H9 (cell line): Measurements from ENCODE around the gene ITSN1. TPM values are rescaled to one million over a fixed set of nuclear protein-coding genes. Genes with fewer than 3 reads are reported as not detected.

Experiments
- DNase-seq: peaks from one replicate; pipeline ENCODE4 v3.0.0-alpha.2; 2017
- H2AFZ ChIP-seq: one replicate; pipeline ENCODE4 v1.6.1; 2013; ENCODE audit warnings: mild to moderate bottlenecking, low read length, control low read depth, moderate library complexity
- H2AK5ac ChIP-seq: 2 replicates; pipeline ENCODE4 v1.6.1; 2013; ENCODE audit warnings: low read length, control low read depth, mixed read lengths; ENCODE audit not compliant: insufficient read length
- H2BK120ac ChIP-seq: one replicate; pipeline ENCODE4 v1.6.1; 2013; ENCODE audit warnings: low read depth, mild to moderate bottlenecking, low read length, control low read depth, inconsistent platforms; ENCODE audit not compliant: poor library complexity, severe bottlenecking
- H2BK12ac ChIP-seq: 2 replicates; pipeline ENCODE4 v1.6.1; 2013; ENCODE audit warnings: low read length, control low read depth, mixed read lengths, low read depth; ENCODE audit not compliant: insufficient read length
- H2BK15ac ChIP-seq: 2 replicates; pipeline ENCODE4 v1.6.1; 2013; ENCODE audit warnings: low read depth, low read length, control low read depth
- H2BK20ac ChIP-seq: one replicate; pipeline ENCODE4 v1.6.1; 2013; ENCODE audit warnings: low read depth, mild to moderate bottlenecking, low read length, control low read depth, inconsistent platforms; ENCODE audit not compliant: poor library complexity, severe bottlenecking
- H2BK5ac ChIP-seq: 2 replicates; pipeline ENCODE4 v1.6.1; 2013; ENCODE audit warnings: low read length, control low read depth, mixed read lengths; ENCODE audit not compliant: insufficient read length
- H3K14ac ChIP-seq: 2 replicates; pipeline ENCODE4 v1.6.1; 2013; ENCODE audit warnings: low read length, control low read depth; ENCODE audit not compliant: insufficient read depth
- H3K18ac ChIP-seq: 2 replicates; pipeline ENCODE4 v1.6.1; 2013; ENCODE audit warnings: low read depth, mild to moderate bottlenecking, mixed read lengths, low read length, control low read depth; ENCODE audit not compliant: insufficient read length
- H3K23ac ChIP-seq: 2 replicates; pipeline ENCODE4 v1.6.1; 2013; ENCODE audit warnings: low read length, control low read depth, mixed read lengths, low read depth; ENCODE audit not compliant: insufficient read length
- H3K23me2 ChIP-seq: 2 replicates; pipeline ENCODE4 v1.6.1; 2013; ENCODE audit warnings: low read depth, mild to moderate bottlenecking, mixed read lengths, low read length, control low read depth; ENCODE audit not compliant: insufficient read length, poor library complexity, severe bottlenecking
- H3K27ac ChIP-seq: 2 replicates; pipeline ENCODE4 v1.5.1; 2013; ENCODE audit warnings: low read length, control low read depth, mixed read lengths, low read depth; ENCODE audit not compliant: insufficient read length
- H3K27me3 ChIP-seq: 2 replicates; pipeline ENCODE4 v1.6.1; 2013; ENCODE audit warnings: low read length, control low read depth, inconsistent platforms; ENCODE audit not compliant: insufficient read depth
- H3K4ac ChIP-seq: 2 replicates; pipeline ENCODE4 v1.6.1; 2013; ENCODE audit warnings: low read depth, mild to moderate bottlenecking, control low read depth, inconsistent platforms, low read length, moderate library complexity
- H3K4me1 ChIP-seq: 2 replicates; pipeline ENCODE4 v1.6.1; 2013; ENCODE audit warnings: low read length, control low read depth, inconsistent platforms; ENCODE audit not compliant: insufficient read depth
- H3K4me2 ChIP-seq: 2 replicates; pipeline ENCODE4 v1.6.1; 2013; ENCODE audit warnings: low read length, control low read depth, mixed read lengths; ENCODE audit not compliant: insufficient read length, insufficient read depth
- H3K56ac ChIP-seq: 2 replicates; pipeline ENCODE4 v1.6.1; 2013; ENCODE audit warnings: low read depth, mild to moderate bottlenecking, mixed read lengths, low read length, control low read depth; ENCODE audit not compliant: insufficient read length
- H3K79me1 ChIP-seq: 2 replicates; pipeline ENCODE4 v1.6.1; 2013; ENCODE audit warnings: low read depth, mild to moderate bottlenecking, moderate library complexity, low read length, control low read depth, inconsistent platforms; ENCODE audit not compliant: insufficient read depth, poor library complexity, severe bottlenecking
- H3K79me2 ChIP-seq: 2 replicates; pipeline ENCODE4 v1.6.1; 2013; ENCODE audit warnings: low read length, control low read depth, inconsistent platforms; ENCODE audit not compliant: insufficient read depth
- H3K9ac ChIP-seq: 2 replicates; pipeline ENCODE4 v1.6.1; 2013; ENCODE audit warnings: low read length, control low read depth, mixed read lengths; ENCODE audit not compliant: insufficient read length; ENCODE audit errors: extremely low read depth
- H3K9me3 ChIP-seq: one replicate; pipeline ENCODE4 v1.6.1; 2013; ENCODE audit warnings: low read depth, low read length, inconsistent platforms; ENCODE audit not compliant: control insufficient read depth
- H3T11ph ChIP-seq: one replicate; pipeline ENCODE4 v1.6.1; 2013; ENCODE audit warnings: mild to moderate bottlenecking, low read length, control low read depth, inconsistent platforms
- H4K20me1 ChIP-seq: one replicate; pipeline ENCODE4 v1.6.1; 2013; ENCODE audit not compliant: control insufficient read depth, insufficient read length, insufficient read depth
- H4K5ac ChIP-seq: 2 replicates; pipeline ENCODE4 v1.6.1; 2013; ENCODE audit warnings: low read depth, mild to moderate bottlenecking, mixed read lengths, low read length, control low read depth; ENCODE audit not compliant: insufficient read length
- H4K8ac ChIP-seq: replicated peaks from 2 replicates; pipeline ENCODE4 v1.6.1; 2013; ENCODE audit warnings: low read length, control low read depth, mixed read lengths, low read depth; ENCODE audit not compliant: insufficient read length
- H4K91ac ChIP-seq: 2 replicates; pipeline ENCODE4 v1.6.1; 2013; ENCODE audit warnings: low read depth, mild to moderate bottlenecking, moderate library complexity, mixed read lengths, low read length, control low read depth; ENCODE audit not compliant: insufficient read length
- H3K27ac Mint-ChIP-seq, 3 experiments: 2 replicates in 2 of 3; 3 replicates in 1 of 3; pipeline ENCODE4 v1.8.0; 2020 to 2021; ENCODE audit warnings: mixed read lengths in 3 of 3, mild to moderate bottlenecking in 1 of 3, moderate library complexity in 1 of 3
- H3K27me3 Mint-ChIP-seq: 2 replicates; pipeline ENCODE4 v1.8.0; 2021; ENCODE audit warnings: low read depth, mild to moderate bottlenecking, moderate library complexity, mixed read lengths
- H3K36me3 Mint-ChIP-seq, 3 experiments: 2 replicates in 2 of 3; 3 replicates in 1 of 3; pipeline ENCODE4 v1.8.0; 2020 to 2021; ENCODE audit warnings: low read depth in 3 of 3, mixed read lengths in 3 of 3; ENCODE audit not compliant: insufficient read depth in 1 of 3
- H3K4me1 Mint-ChIP-seq, 2 experiments: 2 replicates each; pipeline ENCODE4 v1.8.0; 2020; ENCODE audit warnings: mixed read lengths in 2 of 2
- H3K4me3 Mint-ChIP-seq, 2 experiments: 2 replicates in 1 of 2; 3 replicates in 1 of 2; pipeline ENCODE4 v1.8.0; 2020 to 2021; ENCODE audit warnings: mild to moderate bottlenecking in 2 of 2, mixed read lengths in 2 of 2, moderate library complexity in 1 of 2
- H3K9me3 Mint-ChIP-seq, 2 experiments: 2 replicates in 1 of 2; 3 replicates in 1 of 2; pipeline ENCODE4 v1.8.0; 2020; ENCODE audit warnings: mild to moderate bottlenecking in 2 of 2, mixed read lengths in 2 of 2, moderate library complexity in 1 of 2
- WGBS: extraction: QIAGEN DNeasy Blood & Tissue Kit; methylation state at CpG from one replicate; pipeline ENCODE4 v1.1.7; 2013; ENCODE audit warnings: missing lambda C conversion rate, low lambda C conversion rate, mixed read lengths; ENCODE audit not compliant: insufficient read length; ENCODE audit errors: extremely low coverage; 5-methylcytosine and 5-hydroxymethylcytosine counted together
- total RNA-seq: library from RNA; stranded (reverse); gene quantifications from 2 replicates; pipeline ENCODE4 v1.2.1, GENCODE V29; 2021
- TF ChIP-seq, protein P1 (sequence below): fragments of 200-600 bp; sonication (generic); conservative IDR thresholded peaks from 3 replicates; pipeline ENCODE4 v1.8.0; 2021; ENCODE audit warnings: antibody characterized with exemption, mild to moderate bottlenecking

Gene ITSN1
- total RNA-seq, 1 experiment from 2014 or later = 94.2 TPM

DNA sequence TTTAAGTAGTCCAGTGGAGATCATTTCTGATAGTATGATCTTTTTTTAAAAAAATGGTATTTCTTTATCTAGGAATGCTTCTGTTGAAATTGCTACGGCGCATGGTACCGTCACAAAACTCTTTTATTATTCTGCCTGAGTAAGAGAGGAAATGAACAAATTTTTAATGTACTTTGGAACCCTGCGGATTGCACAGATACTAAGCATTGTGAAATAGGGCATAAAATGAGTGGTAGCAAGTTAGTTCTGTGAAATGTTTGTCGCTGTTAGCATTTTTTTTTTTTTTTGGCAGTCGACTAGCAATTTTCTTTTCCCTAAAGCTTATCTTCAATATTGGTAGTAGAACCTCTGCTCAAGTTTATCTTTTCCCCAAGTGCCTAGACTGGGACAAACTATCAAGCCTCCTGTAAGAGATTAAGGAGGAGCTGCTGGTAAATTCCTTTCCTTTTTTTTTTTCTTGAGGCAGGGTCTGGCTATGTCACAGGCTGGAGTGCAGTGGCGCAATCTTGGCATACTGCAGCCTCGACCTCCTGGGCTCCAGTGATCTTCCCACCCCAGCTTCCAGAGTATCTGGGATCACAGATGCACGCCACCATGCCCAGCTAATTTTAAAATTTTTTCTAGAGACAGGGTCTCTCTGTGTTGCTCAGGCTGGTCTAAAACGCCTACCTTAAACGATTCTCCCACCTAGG is 2.2 kb downstream of the ITSN1 start:
- Histone ChIP-seq H3K9ac (no peak overlapping the region), H3K18ac (no peak overlapping the region), H3K4ac (no peak overlapping the region), H3K14ac (no peak overlapping the region), H2BK12ac (no peak overlapping the region), H3K79me2 (peaks cover 48% of the 10 kb centered on the region; the same call in 1 of the 2 replicates), H2BK15ac (no peak overlapping the region), H2BK120ac (no peak overlapping the region), H4K91ac (no peak overlapping the region), H4K5ac (no peak overlapping the region), H3K27me3 (no peaks in the 10 kb centered on the region), H4K20me1 (no peaks in the 10 kb centered on the region), H3K23me2 (peaks cover 11% of the 10 kb centered on the region), H3K4me1 (0 out of 2 replicates have a peak, but pooled peaks cover 4% of the 10 kb centered on the region), H2AK5ac (no peak overlapping the region), H2BK20ac (no peak overlapping the region), H4K8ac (no peak overlapping the region), H3K56ac (no peak overlapping the region), H3K4me2 (no peak overlapping the region), H3K27ac (no peak overlapping the region), H2AFZ (no peak overlapping the region), H3K23ac (no peak overlapping the region), H2BK5ac (no peak overlapping the region), H3K79me1 (peaks cover 2% of the 10 kb centered on the region), H3T11ph (no peak overlapping the region), H3K9me3 (no peaks in the 10 kb centered on the region)
- no peaks in the 10 kb centered on the region; a peak in 2 of 7 replicates for H3K36me3 Mint-ChIP-seq
- no CpG with 5 or more reads among the region's 11 CpGs for WGBS
- H3K9me3 Mint-ChIP-seq = no peaks in the 10 kb centered on the region
- peaks cover 35 to 41% of the 10 kb centered on the region in 2 experiments for H3K4me1 Mint-ChIP-seq
- no peak for DNase-seq
- H3K4me3 Mint-ChIP-seq = peak overlapping the region; percentile 94 to 97
- H3K27ac Mint-ChIP-seq = peak overlapping the region; percentile 9 to 74 (median 57); a peak in 4 of 7 replicates
- TF ChIP-seq, protein P1, sequence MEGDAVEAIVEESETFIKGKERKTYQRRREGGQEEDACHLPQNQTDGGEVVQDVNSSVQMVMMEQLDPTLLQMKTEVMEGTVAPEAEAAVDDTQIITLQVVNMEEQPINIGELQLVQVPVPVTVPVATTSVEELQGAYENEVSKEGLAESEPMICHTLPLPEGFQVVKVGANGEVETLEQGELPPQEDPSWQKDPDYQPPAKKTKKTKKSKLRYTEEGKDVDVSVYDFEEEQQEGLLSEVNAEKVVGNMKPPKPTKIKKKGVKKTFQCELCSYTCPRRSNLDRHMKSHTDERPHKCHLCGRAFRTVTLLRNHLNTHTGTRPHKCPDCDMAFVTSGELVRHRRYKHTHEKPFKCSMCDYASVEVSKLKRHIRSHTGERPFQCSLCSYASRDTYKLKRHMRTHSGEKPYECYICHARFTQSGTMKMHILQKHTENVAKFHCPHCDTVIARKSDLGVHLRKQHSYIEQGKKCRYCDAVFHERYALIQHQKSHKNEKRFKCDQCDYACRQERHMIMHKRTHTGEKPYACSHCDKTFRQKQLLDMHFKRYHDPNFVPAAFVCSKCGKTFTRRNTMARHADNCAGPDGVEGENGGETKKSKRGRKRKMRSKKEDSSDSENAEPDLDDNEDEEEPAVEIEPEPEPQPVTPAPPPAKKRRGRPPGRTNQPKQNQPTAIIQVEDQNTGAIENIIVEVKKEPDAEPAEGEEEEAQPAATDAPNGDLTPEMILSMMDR = no peak
- no peaks in the 10 kb centered on the region for H3K27me3 Mint-ChIP-seq
